Fibroblast of pulmonary artery (primary cell): ENCODE measurements around the gene SLU7.
A peak's percentile ranks its signal among the peaks of the same experiment; 100 is the strongest.

Source experiments
- DNase-seq: peaks from one replicate; pipeline ENCODE4 v3.0.0-alpha.2; 2010; ENCODE audit warnings: low read depth
- H3K4me3 ChIP-seq: replicated peaks from 2 replicates; pipeline ENCODE4 v1.5.1; 2011; ENCODE audit warnings: low read depth, mild to moderate bottlenecking, control low read depth, low read length, moderate library complexity
- TF ChIP-seq, protein P1 (sequence below): IDR thresholded peaks from 2 replicates; pipeline ENCODE4 v1.5.1; 2011; ENCODE audit warnings: mild to moderate bottlenecking, control low read depth, low read length, inconsistent platforms; ENCODE audit errors: missing control alignments

SLU7 gene

DNA sequence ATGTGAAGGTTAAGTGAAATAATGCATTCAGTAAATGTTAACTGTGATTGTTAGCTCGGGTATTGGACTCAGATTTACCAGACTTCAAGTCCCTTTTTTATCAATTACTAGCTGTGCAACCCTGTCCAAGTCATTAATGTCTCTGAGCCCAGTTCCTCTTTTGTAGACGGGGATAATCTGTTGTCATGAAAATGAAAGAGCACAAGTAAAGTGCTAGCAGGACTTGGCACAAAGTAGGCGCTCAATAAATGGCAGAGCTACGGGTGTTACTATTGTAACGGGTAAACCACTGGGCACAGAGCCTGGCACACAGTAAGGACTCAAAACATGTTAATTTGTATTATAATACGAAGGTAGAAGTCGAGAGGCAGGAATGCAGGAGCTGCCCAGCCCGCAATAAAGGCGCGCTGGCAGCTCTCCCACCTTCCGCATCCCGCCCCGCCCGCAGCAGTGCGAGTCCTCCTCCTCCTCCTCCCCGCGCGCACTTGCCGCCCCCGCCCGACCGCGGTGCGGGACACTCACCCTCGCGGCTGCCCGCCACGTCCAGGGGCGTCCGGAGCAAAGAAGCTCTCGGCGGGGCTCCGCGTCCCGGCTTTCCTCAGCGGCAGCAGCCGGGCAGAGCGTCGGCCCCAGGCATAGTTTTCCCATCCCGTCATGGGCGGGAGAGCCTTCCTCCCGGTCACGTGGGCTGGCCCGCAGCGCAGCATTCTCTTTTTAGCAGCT is 48.7 kb downstream of the SLU7 start, which contains the start of gene C1QTNF2:
Gene C1QTNF2 (minus strand): TSS at position 637 of the 723 bp plus-strand sequence. CDS start 15,615 bp downstream, outside the sequence.
- TF ChIP-seq, protein P1, sequence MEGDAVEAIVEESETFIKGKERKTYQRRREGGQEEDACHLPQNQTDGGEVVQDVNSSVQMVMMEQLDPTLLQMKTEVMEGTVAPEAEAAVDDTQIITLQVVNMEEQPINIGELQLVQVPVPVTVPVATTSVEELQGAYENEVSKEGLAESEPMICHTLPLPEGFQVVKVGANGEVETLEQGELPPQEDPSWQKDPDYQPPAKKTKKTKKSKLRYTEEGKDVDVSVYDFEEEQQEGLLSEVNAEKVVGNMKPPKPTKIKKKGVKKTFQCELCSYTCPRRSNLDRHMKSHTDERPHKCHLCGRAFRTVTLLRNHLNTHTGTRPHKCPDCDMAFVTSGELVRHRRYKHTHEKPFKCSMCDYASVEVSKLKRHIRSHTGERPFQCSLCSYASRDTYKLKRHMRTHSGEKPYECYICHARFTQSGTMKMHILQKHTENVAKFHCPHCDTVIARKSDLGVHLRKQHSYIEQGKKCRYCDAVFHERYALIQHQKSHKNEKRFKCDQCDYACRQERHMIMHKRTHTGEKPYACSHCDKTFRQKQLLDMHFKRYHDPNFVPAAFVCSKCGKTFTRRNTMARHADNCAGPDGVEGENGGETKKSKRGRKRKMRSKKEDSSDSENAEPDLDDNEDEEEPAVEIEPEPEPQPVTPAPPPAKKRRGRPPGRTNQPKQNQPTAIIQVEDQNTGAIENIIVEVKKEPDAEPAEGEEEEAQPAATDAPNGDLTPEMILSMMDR, result no peak
- DNase-seq, result peak; percentile 58

GRCh38 chr5:160367885-160368284 is 51.0 kb downstream of the SLU7 start:
- no peak for DNase-seq
- H3K4me3 ChIP-seq, result no peak overlapping the region
- TF ChIP-seq, protein P1, result no peak

More for the DNA sequence above, 48.7 kb downstream of the SLU7 start, which contains the start of gene C1QTNF2:
- peak within 1 kb of the TSS; percentile 53 for H3K4me3 ChIP-seq

DNA sequence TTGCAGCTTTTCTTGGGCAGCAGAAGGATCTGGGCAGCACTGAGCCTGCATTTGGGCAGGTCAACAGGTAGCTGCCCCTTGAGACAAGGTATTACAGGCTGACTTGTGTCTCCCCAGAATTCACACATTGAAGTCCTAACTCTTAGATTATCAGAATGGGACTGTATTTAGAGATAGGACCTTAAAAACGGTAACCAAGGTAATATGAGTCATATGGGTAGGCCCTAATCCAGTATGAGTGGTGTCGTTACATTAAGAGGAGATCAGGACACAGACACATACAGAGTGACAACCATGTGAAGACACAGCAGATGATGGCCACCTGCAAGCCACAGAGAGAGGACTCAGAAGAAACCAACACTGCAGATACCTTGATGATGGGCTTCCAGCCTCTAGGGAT is 51.6 kb downstream of the SLU7 start:
- no peak for DNase-seq
- TF ChIP-seq, protein P1, result no peak

GRCh38 chr5:160366230-160366629 is 52.7 kb downstream of the SLU7 start:
- TF ChIP-seq, protein P1, result no peak
- H3K4me3 ChIP-seq, result no peak overlapping the region
- no peak for DNase-seq

More for the DNA sequence above, 51.6 kb downstream of the SLU7 start:
- no peak overlapping the region for H3K4me3 ChIP-seq

- TF ChIP-seq, protein P1, result no peak
- DNase-seq, result no peak
- no peak overlapping the region for H3K4me3 ChIP-seq
These were observed 55.1 kb downstream of the SLU7 start for GRCh38 chr5:160363660-160364395.

GRCh38 chr5:160363211-160363610 is 55.7 kb downstream of the SLU7 start:
- TF ChIP-seq, protein P1, result no peak
- no peak for DNase-seq
- H3K4me3 ChIP-seq, result no peak overlapping the region
